ENCODE results near the gene POF1B.

POF1B gene

DNA sequence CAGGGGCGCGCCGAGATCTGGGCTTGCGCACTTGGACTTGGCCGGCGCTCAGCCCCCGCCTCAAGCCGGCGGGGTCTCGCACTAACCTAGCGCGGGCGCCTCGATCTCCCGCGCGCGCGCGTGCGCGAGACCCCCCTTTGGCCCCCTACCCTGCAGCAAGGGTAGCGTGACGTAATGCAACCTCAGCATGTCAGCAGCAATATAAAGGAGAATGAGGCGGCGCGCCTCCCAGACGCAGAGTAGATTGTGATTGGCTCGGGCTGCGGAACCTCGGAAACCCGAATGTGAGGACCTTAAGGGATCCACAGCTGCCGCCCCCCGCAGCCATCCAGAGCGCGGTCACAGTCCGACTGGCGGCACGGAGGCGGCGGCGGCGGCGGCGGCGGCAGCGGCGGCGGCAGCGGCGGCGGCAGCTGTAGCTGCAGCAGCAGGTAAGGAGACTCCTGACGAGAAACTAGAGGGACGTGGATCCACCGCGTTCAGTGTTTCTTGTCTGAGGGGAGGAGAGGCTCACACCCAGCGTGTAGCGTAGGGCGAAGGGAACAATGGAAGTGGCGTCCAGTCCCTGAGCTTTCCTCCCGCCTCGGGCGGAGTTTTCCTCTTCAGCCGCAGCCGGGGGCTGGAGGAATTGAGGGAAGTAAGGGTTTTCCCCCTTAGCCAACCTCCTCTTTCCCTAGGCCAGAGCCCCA lies 135.6 kb downstream of the POF1B start, which contains the start of the genes SATL1 and ZNF711:
Gene SATL1 (minus strand): TSS at position 19 of the 689 bp plus-strand sequence. CDS start 134,811 bp downstream, outside the sequence.
Gene ZNF711 (plus strand): TSS at position 231 of the 689 bp plus-strand sequence. CDS start 3,582 bp downstream, outside the sequence.
- DNase-seq (ENCODE audit: low read depth), result peak; percentile 18
- TF ChIP-seq, protein P1, sequence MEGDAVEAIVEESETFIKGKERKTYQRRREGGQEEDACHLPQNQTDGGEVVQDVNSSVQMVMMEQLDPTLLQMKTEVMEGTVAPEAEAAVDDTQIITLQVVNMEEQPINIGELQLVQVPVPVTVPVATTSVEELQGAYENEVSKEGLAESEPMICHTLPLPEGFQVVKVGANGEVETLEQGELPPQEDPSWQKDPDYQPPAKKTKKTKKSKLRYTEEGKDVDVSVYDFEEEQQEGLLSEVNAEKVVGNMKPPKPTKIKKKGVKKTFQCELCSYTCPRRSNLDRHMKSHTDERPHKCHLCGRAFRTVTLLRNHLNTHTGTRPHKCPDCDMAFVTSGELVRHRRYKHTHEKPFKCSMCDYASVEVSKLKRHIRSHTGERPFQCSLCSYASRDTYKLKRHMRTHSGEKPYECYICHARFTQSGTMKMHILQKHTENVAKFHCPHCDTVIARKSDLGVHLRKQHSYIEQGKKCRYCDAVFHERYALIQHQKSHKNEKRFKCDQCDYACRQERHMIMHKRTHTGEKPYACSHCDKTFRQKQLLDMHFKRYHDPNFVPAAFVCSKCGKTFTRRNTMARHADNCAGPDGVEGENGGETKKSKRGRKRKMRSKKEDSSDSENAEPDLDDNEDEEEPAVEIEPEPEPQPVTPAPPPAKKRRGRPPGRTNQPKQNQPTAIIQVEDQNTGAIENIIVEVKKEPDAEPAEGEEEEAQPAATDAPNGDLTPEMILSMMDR (conservative IDR thresholded peaks at IDR 0.05; ENCODE audit: control insufficient read depth, insufficient read depth, low read depth, low read length), result no peak

DNA sequence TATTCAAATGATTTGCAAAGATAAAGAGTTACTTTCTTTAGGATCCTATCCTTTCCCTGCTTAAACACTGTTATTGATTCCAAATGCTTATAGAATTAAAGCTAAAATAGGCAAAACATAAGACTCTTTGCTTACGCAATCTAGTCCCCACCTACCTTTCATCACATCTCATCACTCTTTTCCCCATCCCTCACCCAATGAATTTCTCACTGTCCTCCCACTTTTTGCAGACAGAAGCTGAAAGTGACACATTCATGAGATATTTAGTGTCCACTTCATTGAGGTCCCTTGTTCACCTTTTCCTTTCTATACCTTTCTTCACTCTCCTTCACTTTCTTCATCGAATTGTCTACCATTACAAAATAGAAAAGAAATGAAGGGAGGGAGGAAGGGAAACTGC lies 136.3 kb downstream of the POF1B start:
- DNase-seq (ENCODE audit: low read depth), result no peak
- TF ChIP-seq, protein P1 (conservative IDR thresholded peaks at IDR 0.05; ENCODE audit: control insufficient read depth, insufficient read depth, low read depth, low read length), result no peak
- H3K4me3 ChIP-seq (ENCODE audit: control insufficient read depth, low read depth, low read length), result no peak overlapping the region

More for the DNA sequence above, 135.6 kb downstream of the POF1B start, which contains the start of the genes SATL1 and ZNF711:
- peak within 1 kb of the TSS; percentile 55 for H3K4me3 ChIP-seq (ENCODE audit: control insufficient read depth, low read depth, low read length)
